Uterus (tissue), 2 donors: Measurements from ENCODE around the gene MEIS3.
"Not testable (repeated sequence)": the region's sequence is repeated elsewhere in the genome, so short reads cannot be mapped to it uniquely, and the experiment has no call there.

Source experiments
- CTCF ChIP-seq, 4 experiments: fragments of 200-600 bp in 2 of 4; fragments of 450-650 bp in 2 of 4; sonication (generic) in 2 of 4; IDR thresholded peaks; one replicate each; pipeline ENCODE4 v1.5.1; 2016 to 2019; ENCODE audit warnings: antibody characterized with exemption in 4 of 4, mild to moderate bottlenecking in 2 of 4, moderate library complexity in 1 of 4
- POLR2A ChIP-seq, 2 donors: fragments of 450-650 bp; IDR thresholded peaks; one replicate each; pipeline ENCODE4 v1.6.1; 2016; ENCODE audit warnings: antibody characterized with exemption in 2 of 2, mild to moderate bottlenecking in 1 of 2, moderate library complexity in 1 of 2

GRCh38 chr19:47388721-47389120 is 30.6 kb downstream of the MEIS3 start:
- not testable (repeated sequence) for TF ChIP-seq CTCF, POLR2A (IDR thresholded peaks at IDR 0.05)
